GM13976 (cell line): Measurements from ENCODE around the gene WDR90.

Experiments
- DNase-seq: peaks from one replicate; pipeline ENCODE4 v3.0.0; 2012; ENCODE audit warnings: low spot score
- in situ Hi-C: fragments of 300-500 bp; cut with MboI; formaldehyde crosslinking; loops from one replicate; pipeline ENCODE4 v1.12.0; 2022; ENCODE audit warnings: low sequenced_read_pairs, mixed read lengths, inconsistent platforms; ENCODE audit not compliant: unreplicated experiment
- TF ChIP-seq, protein P1 (sequence below): IDR thresholded peaks from 2 replicates; pipeline ENCODE4 v1.5.1; 2012; ENCODE audit warnings: borderline replicate concordance, mild to moderate bottlenecking; ENCODE audit not compliant: insufficient read depth; ENCODE audit errors: extremely low read depth, missing control alignments, control extremely low read depth

Gene WDR90

GRCh38 chr16:692356-693108 is 43.4 kb downstream of the WDR90 start:
- in situ Hi-C loops, result no loop called here
- no peak for DNase-seq
- TF ChIP-seq, protein P1, sequence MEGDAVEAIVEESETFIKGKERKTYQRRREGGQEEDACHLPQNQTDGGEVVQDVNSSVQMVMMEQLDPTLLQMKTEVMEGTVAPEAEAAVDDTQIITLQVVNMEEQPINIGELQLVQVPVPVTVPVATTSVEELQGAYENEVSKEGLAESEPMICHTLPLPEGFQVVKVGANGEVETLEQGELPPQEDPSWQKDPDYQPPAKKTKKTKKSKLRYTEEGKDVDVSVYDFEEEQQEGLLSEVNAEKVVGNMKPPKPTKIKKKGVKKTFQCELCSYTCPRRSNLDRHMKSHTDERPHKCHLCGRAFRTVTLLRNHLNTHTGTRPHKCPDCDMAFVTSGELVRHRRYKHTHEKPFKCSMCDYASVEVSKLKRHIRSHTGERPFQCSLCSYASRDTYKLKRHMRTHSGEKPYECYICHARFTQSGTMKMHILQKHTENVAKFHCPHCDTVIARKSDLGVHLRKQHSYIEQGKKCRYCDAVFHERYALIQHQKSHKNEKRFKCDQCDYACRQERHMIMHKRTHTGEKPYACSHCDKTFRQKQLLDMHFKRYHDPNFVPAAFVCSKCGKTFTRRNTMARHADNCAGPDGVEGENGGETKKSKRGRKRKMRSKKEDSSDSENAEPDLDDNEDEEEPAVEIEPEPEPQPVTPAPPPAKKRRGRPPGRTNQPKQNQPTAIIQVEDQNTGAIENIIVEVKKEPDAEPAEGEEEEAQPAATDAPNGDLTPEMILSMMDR, result no peak

- TF ChIP-seq, protein P1, result no peak
- DNase-seq, result no peak
- in situ Hi-C loops, result no loop called here
These were observed 44.2 kb downstream of the WDR90 start for GRCh38 chr16:693364-693763.

- no peak for DNase-seq
- in situ Hi-C loops, result no loop called here
- TF ChIP-seq, protein P1, result no peak
These were observed 44.6 kb downstream of the WDR90 start for GRCh38 chr16:693766-694165.

- in situ Hi-C loops, result no loop called here
- no peak for DNase-seq
- TF ChIP-seq, protein P1, result no peak
These were observed 45.2 kb downstream of the WDR90 start for GRCh38 chr16:694187-694862.

DNA sequence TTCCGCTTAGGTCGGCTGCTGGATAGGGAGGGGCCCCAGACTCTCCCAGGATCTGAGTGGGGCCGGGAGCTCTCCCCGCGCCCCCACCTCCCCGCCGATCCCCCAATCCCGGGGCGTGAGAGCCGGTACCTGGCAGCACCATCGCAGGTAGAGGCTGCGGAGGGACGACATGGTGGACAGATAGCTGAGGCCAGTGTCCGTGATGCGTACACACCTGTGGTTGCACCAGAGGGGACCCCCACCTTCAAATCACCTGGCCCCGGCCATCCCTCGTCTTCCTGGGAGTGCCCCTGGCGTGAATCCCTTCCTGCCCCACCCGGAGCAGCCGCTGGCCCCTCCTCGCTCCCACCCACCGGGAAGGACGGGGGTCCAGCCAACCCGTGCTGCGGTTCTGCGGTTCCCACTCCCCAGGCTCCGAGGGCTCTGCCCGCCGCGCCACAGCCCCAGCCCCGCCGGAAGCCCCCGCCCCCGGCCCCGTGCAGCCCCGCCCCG is 45.7 kb downstream of the WDR90 start:
- TF ChIP-seq, protein P1, result no peak
- no peak for DNase-seq
- in situ Hi-C loops, result no loop called here

DNA sequence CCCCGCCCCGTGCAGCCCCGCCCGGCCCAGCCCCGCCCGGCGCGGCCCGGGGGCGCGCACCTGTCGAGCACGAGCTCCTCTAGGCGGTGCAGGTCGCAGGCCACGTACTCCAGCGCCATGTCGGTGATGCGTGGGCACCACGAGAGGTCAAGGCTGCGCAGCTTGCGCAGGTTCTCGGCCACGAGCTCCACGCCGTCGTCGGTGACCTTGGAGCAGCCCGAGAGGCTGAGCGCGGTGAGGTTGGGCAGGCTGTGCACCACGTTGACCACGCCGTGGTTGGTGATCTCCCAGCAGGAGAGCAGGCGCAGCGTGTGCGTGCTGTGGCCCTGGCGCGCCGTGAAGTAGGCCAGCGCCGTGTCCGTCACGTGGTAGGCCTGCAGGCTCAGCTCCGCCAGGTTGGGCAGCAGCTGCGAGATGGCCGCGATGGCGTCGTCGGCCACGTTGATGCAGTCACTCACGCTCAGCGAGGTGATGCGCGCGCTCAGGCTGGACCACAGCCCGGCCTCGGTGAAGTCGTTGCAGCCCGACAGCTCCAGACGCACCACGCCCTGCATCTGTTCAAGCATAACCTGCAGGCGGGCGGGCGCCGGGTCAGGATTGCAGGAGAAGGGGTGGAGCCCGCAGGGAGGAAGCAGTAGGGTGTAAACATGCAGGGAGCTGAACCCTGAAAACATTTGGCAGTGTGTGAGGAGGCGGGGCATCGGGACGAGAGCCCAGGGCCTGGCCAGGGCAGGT is 46.4 kb downstream of the WDR90 start:
- in situ Hi-C loops, result no loop called here
- TF ChIP-seq, protein P1, result no peak
- peak; percentile 88 for DNase-seq
